GM12878 (cell line): ENCODE measurements around the gene SRPRB. TPM values are rescaled to one million over a fixed set of nuclear protein-coding genes. Genes with fewer than 3 reads are reported as not detected.

ENCODE experiments used
- ATAC-seq: fragments of 200-7000 bp; cut with Tn5 transposase; 3 replicates; pipeline ENCODE4 v1.9.1; 2020; ENCODE audit warnings: mild to moderate bottlenecking, moderate library complexity
- BruUV-seq: library from RNA; stranded (reverse); fragments of 400-500 nt; replicated peaks from 2 replicates; lab custom pipeline; 2021; lab: Mats Ljungman, UMichigan
- CTCF ChIA-PET: fragments of 300-600 bp; sonication (Branson Sonifier 250); formaldehyde crosslinking; extraction: SDS; loops from one replicate; lab custom pipeline; 2021; ENCODE audit warnings: inconsistent platforms; lab: Yijun Ruan, JAX
- POLR2A ChIA-PET: fragments of 350-600 bp; formaldehyde crosslinking; extraction: SDS; loops from one replicate; lab custom pipeline; 2021; ENCODE audit warnings: inconsistent platforms; lab: Charles Lee
- RAD21 ChIA-PET: fragments of 300-600 bp; sonication (Branson Sonifier 250); formaldehyde crosslinking; loops from one replicate; lab custom pipeline; 2023; ENCODE audit warnings: antibody characterized with exemption; ENCODE audit not compliant: unreplicated experiment; lab: Charles Lee
- SMC1A ChIA-PET: fragments of 300-600 bp; sonication (Branson Sonifier 250); formaldehyde crosslinking; loops from one replicate; lab custom pipeline; 2023; ENCODE audit not compliant: unreplicated experiment, uncharacterized antibody; lab: Charles Lee
- DNase-seq: peaks from one replicate; pipeline ENCODE4 v3.0.0-alpha.2; 2011; ENCODE audit warnings: low read depth, low spot score
- FAIRE-seq: peaks from 3 replicates; lab custom pipeline; 2011; peaks lifted over from hg19 to GRCh38; lab: Jason Lieb, UNC
- H2AFZ ChIP-seq: 2 replicates; pipeline ENCODE4 v1.6.0; 2011; ENCODE audit warnings: low read depth, low read length, control low read depth; ENCODE audit not compliant: control insufficient read depth
- H3K27ac ChIP-seq: 2 replicates; pipeline ENCODE4 v1.5.1; 2011; ENCODE audit warnings: control low read depth; ENCODE audit not compliant: control insufficient read depth, insufficient read depth
- H3K27me3 ChIP-seq, 2 experiments: replicated peaks in 1 of 2; 2 replicates each; pipeline versions ENCODE4 v1.6.0 to v1.6.1; 2011; ENCODE audit warnings: low read length in 1 of 2; ENCODE audit not compliant: control insufficient read depth in 2 of 2, insufficient read depth in 2 of 2
- H3K36me3 ChIP-seq, 2 experiments: 2 replicates each; pipeline ENCODE4 v1.5.1; 2011; ENCODE audit warnings: low read length in 1 of 2; ENCODE audit not compliant: control insufficient read depth in 2 of 2, insufficient read depth in 2 of 2
- H3K4me1 ChIP-seq: 2 replicates; pipeline ENCODE4 v1.6.1; 2011; ENCODE audit warnings: mild to moderate bottlenecking, low read length, moderate library complexity, mixed read lengths; ENCODE audit not compliant: control insufficient read depth, insufficient read depth
- H3K4me2 ChIP-seq: 2 replicates; pipeline ENCODE4 v1.6.0; 2011; ENCODE audit warnings: control low read depth; ENCODE audit not compliant: control insufficient read depth, insufficient read depth
- H3K4me3 ChIP-seq: fragments of 200-600 bp; sonication (generic); 2 replicates; pipeline ENCODE4 v1.5.1; 2016
- H3K79me2 ChIP-seq: 2 replicates; pipeline ENCODE4 v1.6.0; 2011; ENCODE audit warnings: low read length; ENCODE audit not compliant: control insufficient read depth, insufficient read depth
- H3K9ac ChIP-seq: 2 replicates; pipeline ENCODE4 v1.8.0; 2011; ENCODE audit warnings: low read length, control low read depth, mixed read lengths; ENCODE audit not compliant: control insufficient read depth, insufficient read depth
- H3K9me3 ChIP-seq: replicated peaks from 3 replicates; pipeline ENCODE4 v1.5.1; 2011; ENCODE audit warnings: mild to moderate bottlenecking, low read length; ENCODE audit not compliant: control insufficient read depth, insufficient read depth
- H4K20me1 ChIP-seq: 2 replicates; pipeline ENCODE4 v1.6.0; 2011; ENCODE audit not compliant: control insufficient read depth, insufficient read depth
- CBFB ChIP-seq: IDR thresholded peaks from 2 replicates; pipeline ENCODE4 v1.6.1; 2016; ENCODE audit warnings: antibody characterized with exemption, low read depth
- CEBPB ChIP-seq, 2 experiments: fragments of 150-350 bp in 1 of 2; IDR thresholded peaks; 2 replicates each; pipeline ENCODE4 v1.6.1; 2012 to 2014; ENCODE audit warnings: low read depth in 2 of 2, low read length in 2 of 2, borderline replicate concordance in 1 of 2, inconsistent platforms in 1 of 2
- E2F4 ChIP-seq: IDR thresholded peaks from 2 replicates; pipeline ENCODE4 v1.6.1; 2012; ENCODE audit warnings: low read depth, low read length, improper control_type of control experiment
- HCFC1 ChIP-seq: fragments of 150-350 bp; IDR thresholded peaks from 2 replicates; pipeline ENCODE4 v1.6.1; 2014; ENCODE audit warnings: low read length
- KAT2A ChIP-seq: conservative IDR thresholded peaks from 2 replicates; pipeline ENCODE4 v1.6.1; 2011; ENCODE audit warnings: low read depth, low read length; ENCODE audit not compliant: control insufficient read depth
- MAX ChIP-seq: IDR thresholded peaks from 2 replicates; pipeline ENCODE4 v1.6.1; 2012; ENCODE audit warnings: low read depth, low read length, improper control_type of control experiment
- NFXL1 ChIP-seq: fragments of 450-650 bp; IDR thresholded peaks from 2 replicates; pipeline ENCODE4 v1.6.1; 2017; ENCODE audit warnings: antibody characterized with exemption, mild to moderate bottlenecking, borderline replicate concordance
- NR2F1 ChIP-seq: fragments of 450-650 bp; conservative IDR thresholded peaks from 2 replicates; pipeline ENCODE4 v1.6.1; 2017; ENCODE audit warnings: mild to moderate bottlenecking
- SP1 ChIP-seq: IDR thresholded peaks from one replicate; pipeline ENCODE4 v1.6.1; 2011; ENCODE audit warnings: low read depth, low read length
- WGBS: methylation state at CpG from one replicate; pipeline ENCODE4 v1.1.6; 2016; ENCODE audit warnings: low lambda C conversion rate; ENCODE audit not compliant: insufficient replicate concordance, insufficient coverage; ENCODE audit errors: missing lambda C conversion rate; 5-methylcytosine and 5-hydroxymethylcytosine counted together
- in situ Hi-C: fragments of 300-500 bp; cut with MboI; formaldehyde crosslinking; loops from 9 replicates; pipeline ENCODE4 v1.14.3; 2018; ENCODE audit warnings: mixed read lengths
- intact Hi-C: fragments of 100-400 bp; cut with micrococcal nuclease; formaldehyde crosslinking; loops from one replicate; pipeline ENCODE4 v1.14.2; 2022; ENCODE audit not compliant: unreplicated experiment
- polyA plus RNA-seq, 11 experiments: library from polyadenylated mRNA; depleted of rRNA in 4 of 11; unstranded in 6 of 11; stranded (reverse) in 5 of 11; fragments of >200 nt; fragmentation: Nextera tagmentation in 4 of 11; fragmentation: Illumina TruSeq in 1 of 11; extraction: Ambion mirVana in 4 of 11; extraction: Trizol in 1 of 11; gene quantifications; 1 replicate in 1 of 11; 2 replicates in 10 of 11; pipeline versions ENCODE4 v1.2.1 to v1.2.3, GENCODE V29; 2011 to 2016; ENCODE audit warnings: inconsistent platforms in 2 of 11, missing spikeins in 2 of 11, low read depth in 1 of 11
- total RNA-seq, 4 experiments: library from RNA; depleted of rRNA in 3 of 4; stranded (reverse); fragments of >200 nt in 3 of 4; fragmentation: Illumina TruSeq in 1 of 4; extraction: Trizol in 1 of 4; gene quantifications; 2 replicates each; pipeline versions ENCODE4 v1.2.1 to v1.2.3, GENCODE V29; 2013 to 2021

Gene SRPRB
- total and polyA plus RNA-seq, 10 of the 15 experiments (the other 5 are each of a cell fraction or from before 2014, with no cell fraction given): 30.6 to 107 (median 46.6) TPM

GRCh38 chr3:133869586-133869985 lies 64.0 kb downstream of the SRPRB start:
- TF ChIP-seq KAT2A (no peak), CBFB (no peak), NR2F1 (no peak), SP1 (no peak), E2F4 (no peak), NFXL1 (no peak), CEBPB (IDR thresholded peaks at IDR 0.05; ENCODE audit: borderline replicate concordance in 1 of 2, low read depth in 2 of 2, low read length in 2 of 2) (no peak), MAX (no peak), HCFC1 (no peak)
- POLR2A ChIA-PET: no interaction called here

More at GRCh38 chr3:133869586-133869985, 64.0 kb downstream of the SRPRB start:
- no peak overlapping the region for H3K27ac ChIP-seq
- RAD21 ChIA-PET: no interaction called here
- H3K4me3 ChIP-seq: no peak overlapping the region
- H3K36me3 ChIP-seq: no peaks in the 10 kb centered on the region
- CTCF ChIA-PET: no interaction called here
- H2AFZ ChIP-seq: no peak overlapping the region
- no peak overlapping the region for H3K9ac ChIP-seq
- in situ Hi-C loops (no loop called here), intact Hi-C loops (no loop called here)
- SMC1A ChIA-PET: no interaction called here
- no TSS peak for BruUV-seq
- 34% methylated on average over 6 of the region's 6 CpGs for WGBS
- no peak overlapping the region for H3K4me2 ChIP-seq
- H3K9me3 ChIP-seq: no peaks in the 10 kb centered on the region
- FAIRE-seq: no peak
- no peaks in the 10 kb centered on the region for H3K4me1 ChIP-seq
- no peak for ATAC-seq
- no peaks in the 10 kb centered on the region for H3K79me2 ChIP-seq
- DNase-seq: no peak
- peaks cover 1 to 5% of the 10 kb centered on the region in 2 experiments; a peak in 2 of 4 replicates for H3K27me3 ChIP-seq
- no peaks in the 10 kb centered on the region for H4K20me1 ChIP-seq
